NCI-H460 (cell line): ENCODE data around the gene GRM1. TPM values are rescaled to one million over a fixed set of nuclear protein-coding genes. Genes with fewer than 3 reads are reported as not detected.
A peak's percentile ranks its signal among the peaks of the same experiment; 100 is the strongest.
"Not testable (repeated sequence)": the region's sequence is repeated elsewhere in the genome, so short reads cannot be mapped to it uniquely, and the experiment has no call there.

Experiments used
- DNase-seq: peaks from one replicate; pipeline ENCODE4 v3.0.0-alpha.2; 2016; ENCODE audit warnings: low read depth; ENCODE audit errors: extremely low read depth
- total RNA-seq: library from RNA; depleted of rRNA; stranded (reverse); fragments of >200 nt; shearing (Covaris generic); gene quantifications from 2 replicates; pipeline ENCODE4 v1.2.3, GENCODE V29; 2014

Gene GRM1
- total RNA-seq, 1 experiment from 2014 or later: not detected

DNA sequence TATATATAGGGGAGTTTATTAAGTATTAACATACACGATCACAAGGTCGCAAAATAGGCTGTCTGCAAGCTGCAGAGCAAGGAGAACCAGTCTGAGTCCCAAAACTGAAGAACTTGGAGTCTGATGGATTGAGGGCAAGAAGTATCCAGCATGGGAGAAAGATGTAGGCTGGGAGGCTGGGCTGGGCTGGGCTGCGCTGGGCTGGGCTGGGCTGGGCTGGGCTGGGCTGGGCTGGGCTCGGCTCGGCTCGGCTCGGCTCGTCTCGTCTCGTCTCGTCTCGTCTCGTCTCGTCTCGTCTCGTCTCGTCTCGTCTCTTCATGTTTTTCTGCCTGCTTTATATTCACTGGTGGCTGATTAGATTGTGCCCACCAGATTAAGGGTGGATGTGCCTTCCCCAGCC is 238.6 kb downstream of the GRM1 start:
- no peak for DNase-seq

- no peak for DNase-seq
Measured at GRCh38 chr6:146267946-146268345, 239.1 kb downstream of the GRM1 start.

GRCh38 chr6:146269482-146269881 is 240.6 kb downstream of the GRM1 start:
- DNase-seq: no peak

GRCh38 chr6:146271163-146271562 is 242.3 kb downstream of the GRM1 start:
- not testable (repeated sequence) for DNase-seq

GRCh38 chr6:146273490-146273889 is 244.6 kb downstream of the GRM1 start:
- no peak for DNase-seq

- DNase-seq: no peak
Measured at GRCh38 chr6:146277142-146277541, 248.3 kb downstream of the GRM1 start.

DNA sequence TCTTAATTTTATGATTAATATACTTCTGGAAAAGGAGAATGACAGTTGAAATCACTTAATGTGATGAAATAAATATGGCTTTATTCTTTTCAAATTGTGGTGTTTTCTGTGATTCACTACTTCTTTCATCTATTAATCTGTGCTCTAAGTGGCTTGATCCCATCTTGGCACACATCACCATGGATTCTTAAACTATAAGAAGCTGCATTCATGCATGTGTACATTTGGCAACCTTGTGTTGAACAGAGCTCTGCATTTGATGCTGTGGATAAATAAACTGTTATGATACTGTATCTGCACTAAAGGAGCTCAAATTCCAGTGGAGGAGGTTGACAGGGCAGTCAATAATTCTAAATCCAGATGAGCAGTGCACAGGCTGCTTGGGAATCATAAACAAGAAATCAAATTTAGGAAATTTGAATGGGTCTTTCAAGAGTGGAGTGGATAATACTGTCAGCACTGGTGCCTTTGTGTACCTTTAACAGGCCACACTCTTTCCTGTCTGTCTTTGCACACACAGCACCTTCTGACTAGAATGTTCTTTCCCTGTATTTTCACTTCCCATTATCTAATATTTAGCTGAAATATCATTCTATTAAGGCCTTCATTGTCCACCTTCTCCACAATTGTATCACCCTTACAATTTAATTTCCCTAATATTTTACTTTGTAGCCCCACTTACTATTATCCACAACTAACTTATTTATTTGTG is 252.9 kb downstream of the GRM1 start:
- no peak for DNase-seq

GRCh38 chr6:146282837-146283236 is 254.0 kb downstream of the GRM1 start:
- DNase-seq: no peak

GRCh38 chr6:146284311-146284710 is 255.4 kb downstream of the GRM1 start:
- no peak for DNase-seq

GRCh38 chr6:146286961-146287360 is 258.1 kb downstream of the GRM1 start:
- no peak for DNase-seq

- DNase-seq: peak; percentile 1
Measured at GRCh38 chr6:146287691-146288369, 259.0 kb downstream of the GRM1 start.

- DNase-seq: no peak
Measured at GRCh38 chr6:146289816-146290588, 261.1 kb downstream of the GRM1 start.

DNA sequence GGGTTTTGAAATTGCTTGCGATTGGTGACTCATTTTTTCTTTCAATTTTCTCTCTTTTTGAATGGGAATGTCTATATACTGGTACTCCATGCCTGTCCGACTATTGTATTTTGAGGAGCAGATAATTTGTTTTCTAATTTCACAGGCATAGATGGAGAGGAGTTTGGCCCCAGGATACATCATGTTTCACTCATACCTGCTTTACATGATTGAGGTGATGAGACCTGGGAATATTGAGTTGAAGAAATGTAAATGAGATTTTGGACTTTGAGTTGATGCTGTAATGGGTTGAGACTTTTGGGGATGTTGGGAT is 261.7 kb downstream of the GRM1 start:
- no peak for DNase-seq

DNA sequence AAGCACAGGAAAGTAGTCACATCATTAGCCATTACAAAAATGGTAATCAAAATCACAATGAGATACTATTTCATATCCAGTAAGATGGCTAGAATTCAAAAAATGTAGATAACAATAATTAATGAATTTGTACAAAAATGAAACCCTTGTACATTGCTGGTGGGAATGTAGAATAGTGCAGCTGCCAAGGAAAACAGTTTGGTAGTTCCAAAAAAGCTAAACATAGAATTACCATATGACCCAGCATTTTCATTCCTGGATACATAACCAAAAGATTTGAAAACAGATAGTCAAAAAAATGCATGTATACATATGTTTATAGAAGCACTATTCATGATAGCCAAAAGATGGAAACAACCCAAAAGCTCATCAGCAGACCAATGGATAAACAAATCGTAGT is 263.6 kb downstream of the GRM1 start:
- DNase-seq: no peak

GRCh38 chr6:146295695-146296094 is 266.8 kb downstream of the GRM1 start:
- DNase-seq: no peak

DNA sequence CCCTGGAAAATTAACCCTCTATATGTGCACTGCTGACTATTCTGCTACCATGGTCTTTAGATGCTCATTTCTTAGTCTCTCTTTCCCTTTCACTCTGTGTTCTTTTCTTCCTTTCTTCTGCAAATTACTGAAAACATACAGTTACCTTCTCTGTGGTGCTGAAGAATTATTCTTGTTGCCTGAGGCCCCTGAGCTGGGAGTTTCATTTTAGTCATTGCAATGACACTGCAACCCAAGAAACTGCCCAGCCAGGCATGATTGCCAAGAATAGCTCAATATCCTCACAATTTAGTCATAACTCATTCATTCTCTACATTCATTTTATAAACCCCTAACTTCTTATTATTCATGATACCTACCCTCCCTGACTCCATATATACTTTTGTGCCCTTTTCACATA is 269.0 kb downstream of the GRM1 start:
- no peak for DNase-seq

DNA sequence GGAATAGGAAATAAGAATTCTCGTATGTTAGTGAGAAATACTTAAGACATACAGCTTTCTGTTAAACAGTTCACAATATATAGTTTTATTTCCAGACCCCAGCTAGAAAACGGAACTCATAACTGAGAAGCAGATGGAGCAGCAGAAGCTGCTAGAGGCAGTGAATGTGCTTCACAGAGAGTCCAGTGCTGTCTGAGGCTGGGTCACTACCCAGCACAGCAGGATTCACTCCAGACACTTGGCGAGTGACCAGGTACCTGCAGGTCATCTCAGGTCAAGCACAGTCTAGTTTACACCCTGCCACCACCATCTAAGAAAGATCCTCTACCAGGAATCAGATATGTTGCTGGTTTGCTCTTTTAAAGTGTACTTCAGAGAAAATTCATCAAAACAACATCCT is 271.7 kb downstream of the GRM1 start:
- no peak for DNase-seq

DNA sequence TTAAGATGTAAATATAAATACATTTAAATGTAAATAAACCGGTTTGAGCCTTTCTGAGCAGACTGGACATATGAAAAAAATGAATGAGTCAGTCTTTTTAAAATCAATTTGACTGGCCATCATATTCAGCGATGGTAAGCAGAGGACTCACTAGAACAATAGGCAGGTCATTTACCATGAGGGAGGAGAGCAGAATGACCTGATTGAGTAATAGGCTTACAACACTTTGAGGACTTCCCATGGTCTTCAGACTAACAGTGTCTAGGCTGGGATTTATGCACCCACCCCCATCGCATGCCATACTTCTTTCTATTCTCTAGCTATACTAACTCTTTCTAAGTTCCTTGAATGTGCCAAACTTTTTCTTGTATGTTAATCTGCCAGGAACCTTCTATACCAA is 272.9 kb downstream of the GRM1 start:
- no peak for DNase-seq

- no peak for DNase-seq
Measured at GRCh38 chr6:146302994-146303393, 274.1 kb downstream of the GRM1 start.

- no peak for DNase-seq
Measured at GRCh38 chr6:146304181-146304580, 275.3 kb downstream of the GRM1 start.

- DNase-seq: no peak
Measured at GRCh38 chr6:146305092-146305491, 276.2 kb downstream of the GRM1 start.

GRCh38 chr6:146305951-146306350 is 277.1 kb downstream of the GRM1 start:
- DNase-seq: no peak
